Stimulated activated naive CD8-positive, alpha-beta T cell treated with anti-CD3 and anti-CD28 coated beads, Interleukin-15, amount 100 ng/mL, for 72 hours (primary cell): ENCODE measurements around the gene FKBP1B.
"Not testable (repeated sequence)": the region's sequence is repeated elsewhere in the genome, so short reads cannot be mapped to it uniquely, and the experiment has no call there.

Experiments
- ATAC-seq: fragments of 150-1000 bp; cut with Tn5 transposase; 2 replicates; pipeline ENCODE4 v1.10.0; 2021; ENCODE audit warnings: mild to moderate bottlenecking, moderate library complexity
- DNase-seq, 2 donors: peaks; one replicate each; pipeline ENCODE4 v3.0.0; 2021 to 2022
- H3K27ac Mint-ChIP-seq, 2 donors: one replicate each; pipeline ENCODE4 v1.8.0; 2022; ENCODE audit warnings: mild to moderate bottlenecking in 2 of 2, mixed read lengths in 2 of 2, moderate library complexity in 2 of 2
- H3K27me3 Mint-ChIP-seq: one replicate; pipeline ENCODE4 v1.8.0; 2022; ENCODE audit warnings: mixed read lengths
- H3K4me1 Mint-ChIP-seq: one replicate; pipeline ENCODE4 v1.8.0; 2022; ENCODE audit warnings: mild to moderate bottlenecking, mixed read lengths
- H3K4me3 Mint-ChIP-seq, 2 donors: one replicate each; pipeline ENCODE4 v1.8.0; 2022; ENCODE audit warnings: mild to moderate bottlenecking in 2 of 2, mixed read lengths in 2 of 2, moderate library complexity in 1 of 2
- H3K9me3 Mint-ChIP-seq, 2 donors: one replicate each; pipeline ENCODE4 v1.8.0; 2022; ENCODE audit warnings: mixed read lengths in 2 of 2

Gene FKBP1B

DNA sequence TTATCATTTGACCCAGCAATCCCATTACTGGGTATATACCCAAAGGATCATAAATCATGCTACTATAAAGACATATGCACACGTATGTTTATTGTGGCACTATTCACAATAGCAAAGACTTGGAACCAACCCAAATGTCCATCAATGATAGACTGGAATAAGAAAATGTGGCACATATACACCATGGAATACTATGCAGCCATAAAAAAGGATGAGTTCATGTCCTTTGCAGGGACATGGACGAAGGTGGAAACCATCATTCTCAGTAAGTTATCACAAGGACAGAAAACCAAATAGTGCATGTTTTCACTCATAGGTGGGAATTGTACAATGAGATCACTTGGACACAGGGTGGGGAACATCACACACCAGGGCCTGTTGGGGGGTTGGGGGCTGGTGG, 51.2 kb downstream of the FKBP1B start:
- H3K27me3 Mint-ChIP-seq, DNase-seq, H3K27ac Mint-ChIP-seq, H3K4me3 Mint-ChIP-seq, ATAC-seq, H3K4me1 Mint-ChIP-seq: not testable (repeated sequence)
- H3K9me3 Mint-ChIP-seq: peaks cover 4 to 32% of the 10 kb centered on the region in 2 donors

DNA sequence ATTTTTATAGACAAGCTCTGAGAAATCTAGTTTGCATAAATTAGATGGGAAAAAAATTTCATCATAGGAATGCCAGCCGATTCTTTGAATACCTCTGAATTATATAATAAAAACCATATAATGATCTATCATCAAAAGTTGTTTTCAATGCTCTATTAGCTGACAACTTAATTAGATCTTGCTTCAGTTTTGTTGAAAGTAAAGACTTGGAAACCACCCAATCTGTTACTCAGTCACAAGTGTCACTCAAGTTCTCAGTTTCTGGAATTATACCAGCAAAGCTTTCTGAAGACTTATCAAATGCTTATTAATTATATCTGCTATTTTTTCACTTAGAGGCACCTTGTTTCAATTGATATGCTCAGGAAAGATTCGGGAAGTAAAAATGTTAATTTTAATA, 52.5 kb downstream of the FKBP1B start:
- DNase-seq (no peak), ATAC-seq (no peak)
- Mint-ChIP-seq H3K27ac (no peak overlapping the region), H3K9me3 (peaks cover 8 to 37% of the 10 kb centered on the region in 2 donors), H3K4me3 (no peak overlapping the region), H3K4me1 (no peaks in the 10 kb centered on the region), H3K27me3 (no peaks in the 10 kb centered on the region)

DNA sequence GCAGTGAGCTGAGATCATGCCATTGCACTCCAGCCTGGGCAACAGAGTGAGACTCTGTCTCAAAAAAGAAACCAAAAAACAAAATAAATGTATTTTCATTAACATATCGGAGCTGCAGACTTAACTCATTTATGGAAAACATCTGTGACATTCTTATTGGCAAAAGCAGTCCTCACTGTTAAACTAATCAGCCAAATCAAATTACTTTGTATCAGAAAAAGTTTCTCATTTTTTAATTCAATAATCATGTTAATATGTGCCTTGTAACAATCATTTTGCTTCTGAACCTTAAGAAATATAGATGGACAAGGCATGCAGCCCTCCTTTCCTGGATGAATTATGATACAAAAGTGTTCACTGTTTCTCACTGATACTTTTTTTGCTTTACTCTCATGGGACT, 53.1 kb downstream of the FKBP1B start:
- DNase-seq (no peak), ATAC-seq (no peak)
- peaks cover 15 to 43% of the 10 kb centered on the region in 2 donors for H3K9me3 Mint-ChIP-seq
- H3K27ac Mint-ChIP-seq: no peak overlapping the region
- no peaks in the 10 kb centered on the region for H3K4me1 Mint-ChIP-seq
- H3K4me3 Mint-ChIP-seq: no peak overlapping the region
- no peaks in the 10 kb centered on the region for H3K27me3 Mint-ChIP-seq

DNA sequence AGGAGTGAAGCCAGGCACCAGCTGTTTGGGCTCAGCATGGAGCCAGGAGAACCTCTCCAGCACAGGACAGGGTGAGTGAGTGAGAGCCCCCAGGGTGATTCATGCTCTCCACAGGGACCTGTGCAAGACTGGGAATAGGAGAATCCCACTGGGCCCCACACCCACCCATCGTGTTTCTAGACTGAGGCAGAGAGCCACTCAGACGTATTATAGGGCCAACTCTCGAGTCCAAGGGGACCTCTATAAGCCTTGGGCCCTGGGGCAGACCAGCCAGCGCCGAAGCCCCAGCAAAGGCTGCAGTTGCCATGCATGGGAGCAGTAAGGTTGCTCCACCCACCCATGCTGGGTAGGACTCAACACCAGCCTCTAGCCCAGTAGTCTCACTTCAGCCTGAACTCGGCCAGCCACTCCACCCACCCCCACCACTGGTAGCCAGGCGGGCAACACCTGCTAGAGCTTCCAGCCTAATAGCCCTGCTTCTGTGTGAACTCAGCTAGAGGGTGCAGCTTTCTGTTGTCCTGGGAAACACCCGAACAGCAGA, 54.6 kb downstream of the FKBP1B start:
- Mint-ChIP-seq H3K4me3 (no peak overlapping the region), H3K4me1 (no peaks in the 10 kb centered on the region), H3K9me3 (peaks cover 16 to 36% of the 10 kb centered on the region in 2 donors), H3K27ac (no peak overlapping the region), H3K27me3 (no peaks in the 10 kb centered on the region)
- DNase-seq (no peak), ATAC-seq (no peak)

DNA sequence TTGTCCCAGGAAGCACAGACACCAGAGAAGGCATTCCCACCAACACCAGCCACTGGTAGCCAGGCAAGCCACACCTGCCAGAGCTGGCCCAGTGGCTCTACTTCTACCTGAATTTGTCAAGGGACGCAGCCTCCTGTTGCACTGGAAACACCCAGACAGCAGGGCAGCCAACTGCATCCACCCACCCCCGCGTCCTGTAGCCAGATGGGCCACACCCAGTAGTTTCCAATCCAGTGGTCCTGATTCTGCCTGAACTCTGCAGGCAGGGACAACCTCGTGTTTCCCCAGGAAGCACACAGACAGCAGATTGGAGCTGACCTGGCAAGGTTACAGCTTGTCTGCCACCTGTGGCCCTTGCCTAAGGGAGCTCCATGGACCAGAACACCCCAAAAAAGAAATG, 55.4 kb downstream of the FKBP1B start:
- Mint-ChIP-seq H3K27ac (no peak overlapping the region), H3K27me3 (no peaks in the 10 kb centered on the region), H3K9me3 (peaks cover 16 to 28% of the 10 kb centered on the region in 2 donors), H3K4me3 (no peak overlapping the region), H3K4me1 (no peaks in the 10 kb centered on the region)
- no peak for DNase-seq
- ATAC-seq: no peak

DNA sequence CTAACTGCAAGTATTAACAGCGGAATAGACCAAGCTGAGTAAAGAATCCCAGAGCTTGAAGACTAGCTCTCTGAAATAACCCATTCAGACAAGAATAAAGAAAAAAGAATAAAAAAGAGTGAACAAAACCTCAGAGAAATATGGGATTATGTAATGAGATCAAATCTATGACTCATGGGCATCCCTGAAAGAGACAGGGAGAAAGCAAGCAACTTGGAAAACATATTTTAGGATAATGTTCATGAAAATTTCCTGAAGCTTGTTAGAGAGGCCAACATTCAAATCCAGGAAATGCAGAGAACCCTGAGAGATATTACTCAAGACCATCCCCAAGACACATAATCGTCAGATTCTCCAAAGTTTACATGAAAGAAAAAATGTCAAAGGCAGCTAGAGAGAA, 56.3 kb downstream of the FKBP1B start:
- peak overlapping the region in 1 of 2 donors; percentile 42 for H3K27ac Mint-ChIP-seq
- H3K4me1 Mint-ChIP-seq: no peaks in the 10 kb centered on the region
- DNase-seq (no peak), ATAC-seq (no peak)
- H3K27me3 Mint-ChIP-seq: no peaks in the 10 kb centered on the region
- H3K4me3 Mint-ChIP-seq: no peak overlapping the region
- H3K9me3 Mint-ChIP-seq: peaks cover 16 to 27% of the 10 kb centered on the region in 2 donors

DNA sequence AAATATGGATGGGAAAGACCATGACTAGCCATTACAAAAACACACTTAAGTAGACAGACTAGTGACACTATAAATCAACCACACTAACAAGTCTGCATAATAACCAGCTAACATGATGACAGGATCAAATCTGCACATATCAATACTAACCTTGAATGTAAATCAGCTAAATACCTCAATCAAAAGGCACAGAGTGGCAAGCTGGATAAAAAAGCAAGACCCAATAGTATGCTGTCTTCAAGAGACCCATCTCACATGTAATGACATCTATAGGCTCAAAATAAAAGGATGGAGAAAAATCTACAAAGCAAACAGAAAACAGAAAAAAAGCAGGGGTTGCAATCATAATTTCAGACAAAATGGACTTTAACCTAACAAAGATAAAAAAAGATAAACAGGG, 57.2 kb downstream of the FKBP1B start:
- peaks cover 16 to 27% of the 10 kb centered on the region in 2 donors for H3K9me3 Mint-ChIP-seq

DNA sequence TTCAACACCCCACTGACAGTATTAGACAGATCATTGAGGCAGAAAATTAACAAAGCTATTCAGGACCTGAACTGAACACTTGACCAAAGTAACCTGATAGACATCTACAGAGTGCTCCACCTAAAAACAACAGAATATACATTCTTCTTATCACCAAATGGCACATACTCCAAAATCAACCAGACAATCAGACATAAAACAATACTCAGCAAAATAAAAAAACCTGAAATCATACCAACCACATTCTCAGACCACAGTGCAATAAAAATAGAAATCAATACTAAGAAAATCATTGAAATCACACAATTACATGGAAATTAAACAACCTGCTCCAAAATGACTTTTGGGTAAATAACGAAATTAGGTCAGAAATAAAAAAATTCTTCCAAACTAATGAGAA, 57.8 kb downstream of the FKBP1B start:
- H3K4me3 Mint-ChIP-seq: no peak overlapping the region
- no peak overlapping the region for H3K27ac Mint-ChIP-seq
- DNase-seq (no peak), ATAC-seq (no peak)
- H3K27me3 Mint-ChIP-seq: no peaks in the 10 kb centered on the region
- H3K4me1 Mint-ChIP-seq: no peaks in the 10 kb centered on the region
- H3K9me3 Mint-ChIP-seq: peaks cover 16 to 27% of the 10 kb centered on the region in 2 donors

More for the DNA sequence above, 57.2 kb downstream of the FKBP1B start:
- Mint-ChIP-seq H3K4me1 (no peaks in the 10 kb centered on the region), H3K27me3 (no peaks in the 10 kb centered on the region), H3K4me3 (no peak overlapping the region), H3K27ac (no peak overlapping the region)
- DNase-seq (no peak), ATAC-seq (no peak)

DNA sequence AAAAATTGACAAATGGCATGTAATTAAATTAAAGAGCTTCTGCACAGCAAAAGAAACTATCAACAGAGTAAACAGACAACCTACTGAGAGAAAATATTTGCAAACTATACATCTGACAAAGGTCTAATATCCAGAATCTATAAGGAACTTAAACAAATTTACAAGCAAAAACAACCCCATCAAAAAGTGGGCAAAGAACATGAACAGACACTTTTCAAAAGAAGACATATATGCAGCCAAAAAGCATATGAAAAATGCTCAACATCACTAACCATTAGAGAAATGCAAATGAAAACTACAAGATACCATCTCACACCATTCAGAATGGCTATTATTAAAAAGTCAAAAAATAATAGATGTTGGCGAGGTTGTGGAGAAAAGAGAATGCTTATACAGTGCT, 59.9 kb downstream of the FKBP1B start:
- not testable (repeated sequence) for ATAC-seq, H3K27ac Mint-ChIP-seq, H3K4me1 Mint-ChIP-seq, H3K4me3 Mint-ChIP-seq, DNase-seq, H3K27me3 Mint-ChIP-seq
- H3K9me3 Mint-ChIP-seq: peaks cover 16 to 27% of the 10 kb centered on the region in 2 donors

DNA sequence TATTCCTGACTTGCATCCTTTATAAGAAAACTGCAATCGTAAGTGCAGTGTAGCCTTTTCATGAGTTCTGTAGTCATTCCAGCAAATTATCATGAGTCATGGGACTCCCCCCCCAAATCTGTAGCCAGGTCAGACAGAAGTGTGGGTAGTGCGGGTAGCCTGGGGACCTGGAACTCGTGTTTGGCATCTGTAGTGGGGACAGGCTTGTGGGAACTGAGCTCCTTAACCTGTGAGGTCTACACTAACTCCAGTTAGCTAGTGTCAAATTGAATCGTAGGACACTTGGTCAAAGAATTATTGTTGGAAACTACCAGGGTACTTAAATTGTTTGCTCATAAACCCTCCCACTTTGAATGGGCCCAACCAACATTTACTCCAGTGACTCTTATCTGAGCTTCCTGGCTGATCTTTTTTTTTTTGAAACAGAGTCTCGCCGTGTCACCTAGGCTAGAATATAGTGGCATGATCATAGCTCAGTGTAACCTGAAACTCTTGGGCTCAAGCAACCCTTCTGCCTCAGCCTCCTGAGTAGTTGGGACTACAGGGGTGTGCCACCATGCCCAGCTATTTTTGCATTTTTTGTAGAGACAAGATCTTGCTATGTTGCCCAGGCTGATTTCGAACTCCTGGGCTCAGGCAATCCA, 61.2 kb downstream of the FKBP1B start:
- DNase-seq (no peak), ATAC-seq (peak; percentile 33)
- no peak overlapping the region for H3K4me3 Mint-ChIP-seq
- no peaks in the 10 kb centered on the region for H3K4me1 Mint-ChIP-seq
- H3K9me3 Mint-ChIP-seq: peaks cover 16% of the 10 kb centered on the region in 2 donors
- no peaks in the 10 kb centered on the region for H3K27me3 Mint-ChIP-seq
- H3K27ac Mint-ChIP-seq: no peak overlapping the region

DNA sequence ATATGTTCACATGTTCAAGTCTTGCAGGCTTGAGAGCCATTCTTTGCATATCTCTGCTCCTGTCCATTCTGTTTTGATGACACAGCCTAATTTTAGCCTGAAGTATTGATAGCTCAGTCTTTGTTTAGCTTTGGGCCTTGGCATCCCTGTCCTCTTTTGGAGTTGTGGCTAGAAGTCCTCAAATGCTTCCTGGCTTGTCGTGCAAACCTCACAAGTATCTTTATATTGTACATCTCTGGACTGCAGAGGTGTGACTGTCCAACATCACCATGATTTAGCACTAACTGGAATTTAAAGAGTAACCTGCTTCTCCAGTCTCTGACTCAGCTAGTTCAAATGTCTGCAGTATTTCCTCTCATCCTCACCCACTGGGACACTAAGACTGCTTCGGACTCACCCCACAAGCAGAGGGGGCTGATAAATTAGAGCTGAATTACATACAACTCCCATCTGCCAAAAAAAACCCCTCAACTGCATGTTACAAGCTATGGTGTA, 61.9 kb downstream of the FKBP1B start:
- no peaks in the 10 kb centered on the region for H3K27me3 Mint-ChIP-seq
- H3K4me3 Mint-ChIP-seq: no peak overlapping the region
- ATAC-seq (no peak), DNase-seq (no peak)
- H3K9me3 Mint-ChIP-seq: peaks cover 13 to 16% of the 10 kb centered on the region in 2 donors
- no peak overlapping the region for H3K27ac Mint-ChIP-seq
- no peaks in the 10 kb centered on the region for H3K4me1 Mint-ChIP-seq
